Measurements from ENCODE around the gene LMX1B.

DNA sequence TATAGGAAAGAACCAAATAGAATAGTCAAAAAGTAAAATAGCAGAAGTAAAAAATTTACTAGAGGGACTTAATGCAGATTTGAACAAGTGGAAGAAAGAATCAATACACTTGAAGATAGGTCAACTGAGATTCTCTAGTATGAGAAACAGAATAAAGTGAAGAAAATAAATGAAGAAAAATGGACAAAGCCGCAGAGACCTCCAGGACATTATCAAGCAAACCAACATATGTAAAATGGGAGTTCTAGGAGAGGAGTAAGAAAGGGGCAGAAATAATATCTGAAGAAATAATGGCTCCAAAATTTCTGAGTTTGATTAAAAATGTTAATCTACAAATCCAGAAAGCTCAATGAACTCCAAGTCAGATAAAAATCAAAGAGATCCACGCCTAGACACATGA, 121.1 kb downstream of the LMX1B start:
- no peak for TF ChIP-seq RAD21 (IDR thresholded peaks at IDR 0.05; ENCODE audit: low read depth)
- TF ChIP-seq, protein P1, sequence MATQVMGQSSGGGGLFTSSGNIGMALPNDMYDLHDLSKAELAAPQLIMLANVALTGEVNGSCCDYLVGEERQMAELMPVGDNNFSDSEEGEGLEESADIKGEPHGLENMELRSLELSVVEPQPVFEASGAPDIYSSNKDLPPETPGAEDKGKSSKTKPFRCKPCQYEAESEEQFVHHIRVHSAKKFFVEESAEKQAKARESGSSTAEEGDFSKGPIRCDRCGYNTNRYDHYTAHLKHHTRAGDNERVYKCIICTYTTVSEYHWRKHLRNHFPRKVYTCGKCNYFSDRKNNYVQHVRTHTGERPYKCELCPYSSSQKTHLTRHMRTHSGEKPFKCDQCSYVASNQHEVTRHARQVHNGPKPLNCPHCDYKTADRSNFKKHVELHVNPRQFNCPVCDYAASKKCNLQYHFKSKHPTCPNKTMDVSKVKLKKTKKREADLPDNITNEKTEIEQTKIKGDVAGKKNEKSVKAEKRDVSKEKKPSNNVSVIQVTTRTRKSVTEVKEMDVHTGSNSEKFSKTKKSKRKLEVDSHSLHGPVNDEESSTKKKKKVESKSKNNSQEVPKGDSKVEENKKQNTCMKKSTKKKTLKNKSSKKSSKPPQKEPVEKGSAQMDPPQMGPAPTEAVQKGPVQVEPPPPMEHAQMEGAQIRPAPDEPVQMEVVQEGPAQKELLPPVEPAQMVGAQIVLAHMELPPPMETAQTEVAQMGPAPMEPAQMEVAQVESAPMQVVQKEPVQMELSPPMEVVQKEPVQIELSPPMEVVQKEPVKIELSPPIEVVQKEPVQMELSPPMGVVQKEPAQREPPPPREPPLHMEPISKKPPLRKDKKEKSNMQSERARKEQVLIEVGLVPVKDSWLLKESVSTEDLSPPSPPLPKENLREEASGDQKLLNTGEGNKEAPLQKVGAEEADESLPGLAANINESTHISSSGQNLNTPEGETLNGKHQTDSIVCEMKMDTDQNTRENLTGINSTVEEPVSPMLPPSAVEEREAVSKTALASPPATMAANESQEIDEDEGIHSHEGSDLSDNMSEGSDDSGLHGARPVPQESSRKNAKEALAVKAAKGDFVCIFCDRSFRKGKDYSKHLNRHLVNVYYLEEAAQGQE (IDR thresholded peaks at IDR 0.05; ENCODE audit: low read depth), result no peak
- no peak for TF ChIP-seq EGR1 (IDR thresholded peaks at IDR 0.05)
- TF ChIP-seq EP300 (IDR thresholded peaks at IDR 0.05; ENCODE audit: borderline replicate concordance), result no peak
- no peak for TF ChIP-seq CREB1 (IDR thresholded peaks at IDR 0.05; ENCODE audit: low read depth)
- TF ChIP-seq, protein P2, sequence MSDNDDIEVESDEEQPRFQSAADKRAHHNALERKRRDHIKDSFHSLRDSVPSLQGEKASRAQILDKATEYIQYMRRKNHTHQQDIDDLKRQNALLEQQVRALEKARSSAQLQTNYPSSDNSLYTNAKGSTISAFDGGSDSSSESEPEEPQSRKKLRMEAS (IDR thresholded peaks at IDR 0.05), result no peak
- no peak for TF ChIP-seq TCF12 (IDR thresholded peaks at IDR 0.05; ENCODE audit: low read depth)
- no peak for TF ChIP-seq ZBTB7A (IDR thresholded peaks at IDR 0.05; ENCODE audit: low read depth)
- no peak for TF ChIP-seq TEAD4 (IDR thresholded peaks at IDR 0.05)
